H9 (cell line): ENCODE measurements around the gene SLC7A4. TPM values are rescaled to one million over a fixed set of nuclear protein-coding genes. Genes with fewer than 3 reads are reported as not detected.

Experiments
- DNase-seq: peaks from one replicate; pipeline ENCODE4 v3.0.0-alpha.2; 2017
- H2AFZ ChIP-seq: one replicate; pipeline ENCODE4 v1.6.1; 2013; ENCODE audit warnings: mild to moderate bottlenecking, low read length, control low read depth, moderate library complexity
- H2AK5ac ChIP-seq: 2 replicates; pipeline ENCODE4 v1.6.1; 2013; ENCODE audit warnings: low read length, control low read depth, mixed read lengths; ENCODE audit not compliant: insufficient read length
- H2BK120ac ChIP-seq: one replicate; pipeline ENCODE4 v1.6.1; 2013; ENCODE audit warnings: low read depth, mild to moderate bottlenecking, low read length, control low read depth, inconsistent platforms; ENCODE audit not compliant: poor library complexity, severe bottlenecking
- H2BK12ac ChIP-seq: 2 replicates; pipeline ENCODE4 v1.6.1; 2013; ENCODE audit warnings: low read length, control low read depth, mixed read lengths, low read depth; ENCODE audit not compliant: insufficient read length
- H2BK15ac ChIP-seq: 2 replicates; pipeline ENCODE4 v1.6.1; 2013; ENCODE audit warnings: low read depth, low read length, control low read depth
- H2BK20ac ChIP-seq: one replicate; pipeline ENCODE4 v1.6.1; 2013; ENCODE audit warnings: low read depth, mild to moderate bottlenecking, low read length, control low read depth, inconsistent platforms; ENCODE audit not compliant: poor library complexity, severe bottlenecking
- H2BK5ac ChIP-seq: 2 replicates; pipeline ENCODE4 v1.6.1; 2013; ENCODE audit warnings: low read length, control low read depth, mixed read lengths; ENCODE audit not compliant: insufficient read length
- H3K14ac ChIP-seq: 2 replicates; pipeline ENCODE4 v1.6.1; 2013; ENCODE audit warnings: low read length, control low read depth; ENCODE audit not compliant: insufficient read depth
- H3K18ac ChIP-seq: 2 replicates; pipeline ENCODE4 v1.6.1; 2013; ENCODE audit warnings: low read depth, mild to moderate bottlenecking, mixed read lengths, low read length, control low read depth; ENCODE audit not compliant: insufficient read length
- H3K23ac ChIP-seq: 2 replicates; pipeline ENCODE4 v1.6.1; 2013; ENCODE audit warnings: low read length, control low read depth, mixed read lengths, low read depth; ENCODE audit not compliant: insufficient read length
- H3K23me2 ChIP-seq: 2 replicates; pipeline ENCODE4 v1.6.1; 2013; ENCODE audit warnings: low read depth, mild to moderate bottlenecking, mixed read lengths, low read length, control low read depth; ENCODE audit not compliant: insufficient read length, poor library complexity, severe bottlenecking
- H3K27ac ChIP-seq: 2 replicates; pipeline ENCODE4 v1.5.1; 2013; ENCODE audit warnings: low read length, control low read depth, mixed read lengths, low read depth; ENCODE audit not compliant: insufficient read length
- H3K27me3 ChIP-seq: 2 replicates; pipeline ENCODE4 v1.6.1; 2013; ENCODE audit warnings: low read length, control low read depth, inconsistent platforms; ENCODE audit not compliant: insufficient read depth
- H3K4ac ChIP-seq: 2 replicates; pipeline ENCODE4 v1.6.1; 2013; ENCODE audit warnings: low read depth, mild to moderate bottlenecking, control low read depth, inconsistent platforms, low read length, moderate library complexity
- H3K4me1 ChIP-seq: 2 replicates; pipeline ENCODE4 v1.6.1; 2013; ENCODE audit warnings: low read length, control low read depth, inconsistent platforms; ENCODE audit not compliant: insufficient read depth
- H3K4me2 ChIP-seq: 2 replicates; pipeline ENCODE4 v1.6.1; 2013; ENCODE audit warnings: low read length, control low read depth, mixed read lengths; ENCODE audit not compliant: insufficient read length, insufficient read depth
- H3K56ac ChIP-seq: 2 replicates; pipeline ENCODE4 v1.6.1; 2013; ENCODE audit warnings: low read depth, mild to moderate bottlenecking, mixed read lengths, low read length, control low read depth; ENCODE audit not compliant: insufficient read length
- H3K79me1 ChIP-seq: 2 replicates; pipeline ENCODE4 v1.6.1; 2013; ENCODE audit warnings: low read depth, mild to moderate bottlenecking, moderate library complexity, low read length, control low read depth, inconsistent platforms; ENCODE audit not compliant: insufficient read depth, poor library complexity, severe bottlenecking
- H3K79me2 ChIP-seq: 2 replicates; pipeline ENCODE4 v1.6.1; 2013; ENCODE audit warnings: low read length, control low read depth, inconsistent platforms; ENCODE audit not compliant: insufficient read depth
- H3K9ac ChIP-seq: 2 replicates; pipeline ENCODE4 v1.6.1; 2013; ENCODE audit warnings: low read length, control low read depth, mixed read lengths; ENCODE audit not compliant: insufficient read length; ENCODE audit errors: extremely low read depth
- H3K9me3 ChIP-seq: one replicate; pipeline ENCODE4 v1.6.1; 2013; ENCODE audit warnings: low read depth, low read length, inconsistent platforms; ENCODE audit not compliant: control insufficient read depth
- H3T11ph ChIP-seq: one replicate; pipeline ENCODE4 v1.6.1; 2013; ENCODE audit warnings: mild to moderate bottlenecking, low read length, control low read depth, inconsistent platforms
- H4K20me1 ChIP-seq: one replicate; pipeline ENCODE4 v1.6.1; 2013; ENCODE audit not compliant: control insufficient read depth, insufficient read length, insufficient read depth
- H4K5ac ChIP-seq: 2 replicates; pipeline ENCODE4 v1.6.1; 2013; ENCODE audit warnings: low read depth, mild to moderate bottlenecking, mixed read lengths, low read length, control low read depth; ENCODE audit not compliant: insufficient read length
- H4K8ac ChIP-seq: replicated peaks from 2 replicates; pipeline ENCODE4 v1.6.1; 2013; ENCODE audit warnings: low read length, control low read depth, mixed read lengths, low read depth; ENCODE audit not compliant: insufficient read length
- H4K91ac ChIP-seq: 2 replicates; pipeline ENCODE4 v1.6.1; 2013; ENCODE audit warnings: low read depth, mild to moderate bottlenecking, moderate library complexity, mixed read lengths, low read length, control low read depth; ENCODE audit not compliant: insufficient read length
- H3K27ac Mint-ChIP-seq, 3 experiments: 2 replicates in 2 of 3; 3 replicates in 1 of 3; pipeline ENCODE4 v1.8.0; 2020 to 2021; ENCODE audit warnings: mixed read lengths in 3 of 3, mild to moderate bottlenecking in 1 of 3, moderate library complexity in 1 of 3
- H3K27me3 Mint-ChIP-seq: 2 replicates; pipeline ENCODE4 v1.8.0; 2021; ENCODE audit warnings: low read depth, mild to moderate bottlenecking, moderate library complexity, mixed read lengths
- H3K36me3 Mint-ChIP-seq, 3 experiments: 2 replicates in 2 of 3; 3 replicates in 1 of 3; pipeline ENCODE4 v1.8.0; 2020 to 2021; ENCODE audit warnings: low read depth in 3 of 3, mixed read lengths in 3 of 3; ENCODE audit not compliant: insufficient read depth in 1 of 3
- H3K4me1 Mint-ChIP-seq, 2 experiments: 2 replicates each; pipeline ENCODE4 v1.8.0; 2020; ENCODE audit warnings: mixed read lengths in 2 of 2
- H3K4me3 Mint-ChIP-seq, 2 experiments: 2 replicates in 1 of 2; 3 replicates in 1 of 2; pipeline ENCODE4 v1.8.0; 2020 to 2021; ENCODE audit warnings: mild to moderate bottlenecking in 2 of 2, mixed read lengths in 2 of 2, moderate library complexity in 1 of 2
- H3K9me3 Mint-ChIP-seq, 2 experiments: 2 replicates in 1 of 2; 3 replicates in 1 of 2; pipeline ENCODE4 v1.8.0; 2020; ENCODE audit warnings: mild to moderate bottlenecking in 2 of 2, mixed read lengths in 2 of 2, moderate library complexity in 1 of 2
- CTCF ChIP-seq: fragments of 200-600 bp; sonication (generic); conservative IDR thresholded peaks from 3 replicates; pipeline ENCODE4 v1.8.0; 2021; ENCODE audit warnings: antibody characterized with exemption, mild to moderate bottlenecking
- WGBS: extraction: QIAGEN DNeasy Blood & Tissue Kit; methylation state at CpG from one replicate; pipeline ENCODE4 v1.1.7; 2013; ENCODE audit warnings: missing lambda C conversion rate, low lambda C conversion rate, mixed read lengths; ENCODE audit not compliant: insufficient read length; ENCODE audit errors: extremely low coverage; 5-methylcytosine and 5-hydroxymethylcytosine counted together
- total RNA-seq: library from RNA; stranded (reverse); gene quantifications from 2 replicates; pipeline ENCODE4 v1.2.1, GENCODE V29; 2021

Gene SLC7A4
- total RNA-seq, 1 experiment from 2014 or later = 0.09 TPM

DNA sequence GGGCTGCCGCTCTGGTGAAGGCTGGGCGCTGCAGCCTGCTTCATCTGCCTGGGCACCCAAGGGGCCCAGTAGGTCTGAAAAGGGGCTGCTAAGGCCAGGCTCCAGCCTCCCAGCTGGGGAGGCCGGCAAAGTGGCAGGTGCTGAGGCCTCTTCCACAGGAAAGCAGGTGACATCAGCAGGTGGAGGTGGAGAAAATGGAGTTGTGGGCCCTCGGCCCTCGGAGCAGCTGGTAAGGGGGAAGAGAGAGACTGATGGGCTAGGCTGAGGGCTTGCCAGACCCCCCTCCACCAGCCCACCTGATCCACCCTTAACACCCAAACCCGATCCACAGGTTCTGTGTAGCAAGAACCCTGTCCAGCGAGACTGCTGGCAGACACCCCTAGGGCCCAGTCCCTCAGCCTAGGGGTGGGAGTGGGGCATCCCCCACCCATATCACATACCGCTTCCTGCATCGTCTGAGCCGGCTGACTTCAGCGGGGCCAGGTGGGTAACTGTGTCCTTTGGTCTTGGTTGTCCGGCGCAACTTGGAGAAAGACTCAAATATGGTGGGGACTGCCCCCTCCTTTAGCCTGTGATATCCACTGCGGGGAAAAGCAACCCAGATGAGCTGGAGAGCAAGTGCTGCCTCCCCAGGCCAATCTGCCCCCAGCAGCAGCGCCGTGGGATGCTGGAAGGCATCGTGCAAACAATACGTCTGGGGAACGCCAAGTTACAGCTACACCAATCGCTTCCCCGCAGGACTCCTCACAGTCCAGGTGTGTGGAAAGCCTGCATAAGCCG lies 32.0 kb downstream of the SLC7A4 start:
- Histone ChIP-seq H4K20me1 (no peaks in the 10 kb centered on the region), H3K9me3 (no peaks in the 10 kb centered on the region), H3K79me1 (no peaks in the 10 kb centered on the region), H2BK5ac (no peak overlapping the region), H3K79me2 (no peaks in the 10 kb centered on the region), H3K9ac (peak overlapping the region; percentile 48), H4K91ac (no peak overlapping the region), H2AK5ac (no peak overlapping the region), H3T11ph (no peak overlapping the region), H2BK120ac (no peak overlapping the region), H3K14ac (no peak overlapping the region), H3K4me1 (no peaks in the 10 kb centered on the region; the same call in 1 of the 2 replicates), H2BK12ac (no peak overlapping the region), H2BK20ac (no peak overlapping the region), H3K56ac (no peak overlapping the region), H4K8ac (no peak overlapping the region), H4K5ac (no peak overlapping the region), H3K18ac (no peak overlapping the region), H3K23me2 (peaks cover 11% of the 10 kb centered on the region), H2AFZ (no peak overlapping the region), H2BK15ac (no peak overlapping the region), H3K27me3 (no peaks in the 10 kb centered on the region), H3K27ac (no peak overlapping the region), H3K23ac (no peak overlapping the region), H3K4ac (no peak overlapping the region), H3K4me2 (peak overlapping the region; percentile 57)
- no CpG with 5 or more reads among the region's 22 CpGs for WGBS
- peak overlapping the region; percentile 88 to 92 for H3K4me3 Mint-ChIP-seq
- DNase-seq = no peak
- H3K36me3 Mint-ChIP-seq = peaks cover 0 to 12% (median 1%) of the 10 kb centered on the region in 3 experiments; a peak in 5 of 7 replicates
- H3K27me3 Mint-ChIP-seq = no peaks in the 10 kb centered on the region
- no peak overlapping the region; a peak in 1 of 7 replicates for H3K27ac Mint-ChIP-seq
- H3K4me1 Mint-ChIP-seq = peaks cover 11 to 17% of the 10 kb centered on the region in 2 experiments
- TF ChIP-seq CTCF = no peak
- no peaks in the 10 kb centered on the region for H3K9me3 Mint-ChIP-seq
